GM19467 (cell line): ENCODE results near the gene SHMT1.
"Not testable (repeated sequence)": the region's sequence is repeated elsewhere in the genome, so short reads cannot be mapped to it uniquely, and the experiment has no call there.

Source experiments
- ATAC-seq: cut with Tn5 transposase; IDR thresholded peaks from one replicate; pipeline ENCODE4 v1.9.1; 2021; ENCODE audit warnings: mild to moderate bottlenecking, moderate library complexity; ENCODE audit not compliant: unreplicated experiment

SHMT1 gene

DNA sequence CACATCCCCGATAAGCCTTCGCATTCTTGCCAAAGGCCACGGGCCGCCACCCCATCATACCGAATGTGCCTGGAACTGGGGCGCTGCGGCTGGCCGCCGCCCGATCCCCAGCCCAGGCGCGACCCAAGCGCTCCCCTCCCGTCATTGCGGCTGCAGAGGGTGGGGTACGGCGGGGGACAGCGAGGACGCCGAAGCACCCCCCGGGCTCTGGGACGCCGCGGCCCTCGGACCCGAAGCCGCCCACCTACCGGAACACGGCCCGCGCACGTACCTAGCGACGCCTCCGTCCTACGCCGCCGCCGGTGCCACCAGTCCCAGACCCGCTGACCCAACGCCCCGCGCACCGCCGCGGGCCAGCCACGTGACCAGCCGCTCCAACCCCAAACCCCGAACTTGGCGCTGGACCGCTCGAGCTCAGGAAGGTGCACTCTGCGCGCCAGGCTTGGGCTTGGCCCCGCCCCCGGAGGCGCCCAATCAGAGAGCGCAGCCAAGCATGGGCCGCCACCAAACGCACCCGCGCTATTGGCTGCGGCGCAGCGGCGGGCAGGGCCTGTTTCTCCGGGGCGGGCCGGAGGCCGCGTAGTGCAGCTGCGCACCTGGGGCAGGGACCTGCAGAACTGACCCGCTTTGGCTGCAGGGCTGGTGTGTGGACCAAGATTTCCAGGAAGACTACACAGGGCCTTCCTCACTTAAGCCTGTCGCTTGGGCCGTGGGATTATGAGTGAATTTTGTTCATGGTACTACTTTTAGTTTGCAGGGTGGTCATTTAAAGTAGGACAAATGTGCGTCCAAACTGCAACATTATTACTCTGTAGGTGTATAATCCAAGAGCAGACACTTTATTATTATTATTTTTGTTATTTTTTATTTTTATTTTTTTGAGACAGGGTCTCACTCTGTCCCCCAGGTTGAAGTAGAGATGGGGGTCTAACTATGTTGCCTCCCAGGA lies at the start of gene SHMT1:
TSS of gene SHMT1 (minus strand) at position 450 of the 949 bp plus-strand sequence. CDS start 7,569 bp downstream, outside the sequence.
- peak; percentile 97 for ATAC-seq

DNA sequence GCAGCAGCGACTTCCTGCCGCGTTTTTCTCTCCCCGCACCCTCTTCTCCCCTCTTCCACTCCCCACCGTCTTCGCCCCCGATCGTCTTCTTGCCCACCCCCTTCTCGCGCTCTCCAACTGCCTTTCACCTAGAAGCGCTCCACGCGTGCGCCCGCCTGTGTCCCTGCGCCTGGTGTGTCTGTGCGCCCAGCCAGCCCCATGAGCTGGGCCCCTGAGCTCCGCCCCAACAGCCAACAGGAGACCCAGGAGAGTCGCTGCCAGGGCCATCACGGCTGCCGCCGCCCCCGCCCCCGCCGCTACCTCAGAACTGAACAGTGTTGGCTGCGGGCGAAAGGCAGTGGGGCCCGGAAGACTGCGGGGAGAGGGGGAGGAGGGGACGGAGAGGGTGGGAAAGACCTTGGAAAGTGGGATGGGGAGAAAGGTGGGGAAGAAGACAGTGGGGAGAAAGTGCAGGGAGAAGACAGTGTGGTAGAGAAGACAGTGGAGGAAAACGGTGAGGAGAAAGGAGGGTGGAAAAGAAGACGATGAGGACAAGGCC lies 48.7 kb upstream of the SHMT1 start:
- ATAC-seq, result not testable (repeated sequence)

DNA sequence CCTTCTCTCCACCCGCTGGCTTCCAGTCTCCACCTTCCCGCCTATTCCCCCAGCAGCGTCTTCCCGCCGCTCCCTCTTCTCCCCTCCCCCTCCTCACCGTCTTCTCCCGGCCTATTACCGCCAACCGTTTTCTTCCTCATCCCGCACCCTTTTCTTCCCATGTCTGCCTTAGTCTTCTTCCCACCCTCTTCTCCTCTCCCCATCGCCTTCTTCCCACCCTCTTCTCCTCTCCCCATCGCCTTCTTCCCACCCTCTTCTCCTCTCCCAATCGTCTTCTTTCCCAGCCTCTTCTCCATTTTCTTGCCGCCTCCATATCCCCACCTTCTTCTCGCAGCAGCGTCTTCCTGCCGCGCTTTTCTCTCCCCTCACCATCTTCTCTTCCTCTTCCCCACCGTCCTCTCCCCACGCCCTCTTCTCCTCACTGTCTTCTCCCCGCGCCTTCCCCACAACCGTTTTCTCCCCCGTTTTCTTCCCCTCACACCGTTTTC lies 48.1 kb upstream of the SHMT1 start:
- ATAC-seq, result not testable (repeated sequence)

GRCh38 chr17:18410736-18411135 lies 47.4 kb upstream of the SHMT1 start:
- ATAC-seq, result not testable (repeated sequence)

DNA sequence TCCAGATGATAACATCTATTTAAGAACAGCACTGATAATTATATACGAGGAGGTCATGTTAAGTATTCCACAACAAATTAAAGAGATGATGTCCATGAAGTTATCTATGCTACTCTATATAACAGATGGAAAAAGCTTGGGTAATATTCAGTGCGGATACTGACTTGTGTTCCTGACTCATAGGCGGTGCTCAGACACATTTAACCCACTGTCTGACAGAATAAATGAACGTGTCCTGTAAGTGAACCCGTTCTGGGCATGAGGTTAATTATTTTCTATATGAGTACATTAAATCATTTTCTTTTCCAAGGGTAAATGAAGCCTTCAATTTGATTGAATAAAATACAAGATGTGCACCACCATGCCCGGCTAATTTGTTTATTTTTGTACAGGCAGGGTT lies 46.0 kb upstream of the SHMT1 start:
- not testable (repeated sequence) for ATAC-seq

DNA sequence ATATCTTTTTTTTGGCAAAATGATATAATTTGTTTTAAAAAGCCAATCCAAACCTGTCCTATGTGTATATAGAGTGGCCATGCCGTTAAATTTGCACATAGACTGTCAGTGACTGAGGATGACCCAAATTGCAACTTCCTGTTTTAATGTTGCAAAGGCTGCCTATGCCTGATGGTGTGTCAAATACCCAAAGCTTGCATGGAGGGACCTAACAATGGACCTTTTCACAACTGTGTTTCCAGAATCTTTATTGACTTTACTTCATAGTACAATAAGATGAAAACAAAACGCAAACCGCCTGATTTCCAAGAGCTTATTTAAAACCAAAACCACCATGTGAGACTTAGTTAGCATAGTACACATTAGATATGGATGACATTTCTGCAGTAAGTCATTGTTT lies 45.6 kb upstream of the SHMT1 start:
- not testable (repeated sequence) for ATAC-seq

- peak; percentile 72 for ATAC-seq
These were observed 40.3 kb upstream of the SHMT1 start for GRCh38 chr17:18403604-18404003.

GRCh38 chr17:18403166-18403565 lies 39.8 kb upstream of the SHMT1 start:
- peak; percentile 8 for ATAC-seq

GRCh38 chr17:18401872-18402590 lies 38.7 kb upstream of the SHMT1 start:
- not testable (repeated sequence) for ATAC-seq

- not testable (repeated sequence) for ATAC-seq
These were observed 25.4 kb upstream of the SHMT1 start for GRCh38 chr17:18388728-18389127.

DNA sequence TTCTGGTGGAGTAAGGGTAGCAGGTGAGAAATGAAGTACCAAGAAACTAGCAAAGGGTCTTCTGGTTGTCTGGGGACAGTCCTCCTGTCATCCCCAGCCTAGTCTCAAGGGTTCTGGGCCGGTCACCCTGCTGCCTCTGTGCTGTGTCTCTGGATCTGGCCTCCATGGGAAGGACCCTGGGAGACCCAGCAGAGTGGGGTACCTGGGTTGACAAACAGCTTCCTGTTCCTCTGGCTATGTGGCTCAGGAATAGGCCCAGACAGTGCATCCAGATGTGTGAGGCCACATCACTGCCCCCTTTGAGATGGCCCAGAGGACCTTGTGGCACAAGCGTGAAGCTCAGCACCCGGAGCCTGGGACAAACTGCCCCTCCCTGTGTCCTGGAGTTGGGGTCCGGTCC lies 24.9 kb upstream of the SHMT1 start:
- ATAC-seq, result not testable (repeated sequence)

DNA sequence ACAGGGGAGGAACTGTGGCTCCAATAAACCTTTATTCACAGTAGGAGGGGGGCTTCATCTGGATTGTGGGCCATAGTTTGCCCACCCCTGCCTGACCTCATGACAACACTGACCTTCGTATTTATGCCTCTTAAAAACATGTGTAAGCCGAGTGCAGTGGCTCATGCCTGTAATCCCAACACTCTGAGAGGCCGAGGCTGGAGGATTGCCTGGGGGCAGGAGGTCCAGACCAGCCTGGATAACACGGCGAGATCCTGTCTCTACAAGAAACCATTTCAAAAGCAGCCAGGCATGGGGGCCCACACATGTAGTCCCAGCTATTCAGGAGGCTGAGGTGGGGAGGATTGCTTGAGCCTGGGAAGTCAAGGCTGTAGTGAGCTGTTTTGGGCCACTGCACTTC lies 24.2 kb upstream of the SHMT1 start:
- ATAC-seq, result not testable (repeated sequence)

DNA sequence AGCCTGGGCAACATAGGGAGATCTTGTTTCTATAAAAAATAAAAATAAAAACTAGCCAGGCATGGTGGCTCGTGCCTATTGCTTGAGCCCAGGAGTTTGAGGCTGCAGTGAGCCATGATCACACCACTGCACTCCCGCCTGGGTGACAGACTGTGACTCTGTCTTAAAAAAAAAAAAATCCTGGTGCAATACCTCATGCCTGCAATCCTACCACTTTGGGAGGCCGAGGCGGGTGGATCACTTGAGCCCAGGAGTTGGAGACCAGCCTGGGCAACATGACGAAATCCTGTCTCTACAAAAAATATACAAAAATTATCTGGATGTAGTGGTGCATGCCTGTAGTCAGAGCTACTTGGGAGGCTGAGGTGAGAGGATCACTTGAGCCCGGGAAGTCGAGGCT lies 20.9 kb upstream of the SHMT1 start:
- not testable (repeated sequence) for ATAC-seq

- not testable (repeated sequence) for ATAC-seq
These were observed 19.7 kb upstream of the SHMT1 start for GRCh38 chr17:18383079-18383481.

GRCh38 chr17:18382441-18383078 lies 19.2 kb upstream of the SHMT1 start:
- no peak for ATAC-seq

DNA sequence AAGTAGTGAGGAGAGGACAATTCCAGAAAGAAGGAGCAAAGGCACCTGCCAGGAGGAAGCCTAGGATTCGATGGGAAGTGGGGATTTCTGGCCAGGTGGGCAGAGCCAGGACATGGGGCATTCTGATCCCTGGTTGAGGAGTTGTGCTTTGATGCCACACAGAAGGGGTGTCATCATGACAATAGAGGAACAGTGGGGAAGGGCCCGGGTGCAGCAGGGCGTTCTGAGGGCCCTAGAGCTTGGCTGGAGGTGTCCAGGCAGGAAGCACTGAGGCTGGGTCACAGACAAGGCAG lies 18.5 kb upstream of the SHMT1 start:
- no peak for ATAC-seq

DNA sequence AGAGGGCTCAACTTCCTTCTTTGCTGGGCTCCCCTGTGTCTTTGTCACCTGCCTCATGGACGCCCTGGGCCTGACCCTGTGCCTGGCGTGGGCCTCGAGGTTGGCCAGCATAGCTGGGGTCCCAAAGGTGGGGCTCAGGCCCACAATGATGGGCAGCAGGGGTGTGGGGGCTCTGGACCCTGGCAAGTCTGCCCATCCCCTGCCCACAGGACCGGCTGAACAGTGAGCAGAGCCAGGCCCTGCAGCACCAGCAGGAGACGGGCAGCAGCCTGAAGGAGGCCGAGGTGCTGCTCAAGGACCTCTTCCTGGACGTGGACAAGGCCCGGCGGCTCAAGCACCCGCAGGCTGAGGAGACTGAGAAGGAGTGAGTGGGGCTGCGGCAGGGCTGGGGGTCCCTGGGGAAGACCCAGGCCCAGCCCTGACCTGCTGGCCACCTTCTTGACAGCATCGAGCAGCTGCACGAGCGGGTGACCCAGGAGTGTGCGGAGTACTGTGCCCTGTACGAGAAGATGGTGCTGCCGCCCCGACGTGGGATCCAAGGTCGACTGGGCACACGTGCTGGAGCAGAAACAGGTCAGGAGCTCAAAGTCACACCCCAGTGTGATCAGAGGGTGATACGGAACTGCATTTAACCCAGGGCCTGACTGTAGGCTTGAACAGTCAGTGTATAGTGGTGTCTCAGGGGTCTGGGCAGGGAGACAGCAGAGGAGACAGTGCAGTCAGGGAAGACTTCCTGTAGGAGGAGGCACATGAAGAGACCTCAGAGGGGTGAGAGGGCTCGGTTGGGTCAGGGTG lies 18.0 kb upstream of the SHMT1 start:
- ATAC-seq, result no peak

GRCh38 chr17:18380471-18381157 lies 17.3 kb upstream of the SHMT1 start:
- ATAC-seq, result no peak

DNA sequence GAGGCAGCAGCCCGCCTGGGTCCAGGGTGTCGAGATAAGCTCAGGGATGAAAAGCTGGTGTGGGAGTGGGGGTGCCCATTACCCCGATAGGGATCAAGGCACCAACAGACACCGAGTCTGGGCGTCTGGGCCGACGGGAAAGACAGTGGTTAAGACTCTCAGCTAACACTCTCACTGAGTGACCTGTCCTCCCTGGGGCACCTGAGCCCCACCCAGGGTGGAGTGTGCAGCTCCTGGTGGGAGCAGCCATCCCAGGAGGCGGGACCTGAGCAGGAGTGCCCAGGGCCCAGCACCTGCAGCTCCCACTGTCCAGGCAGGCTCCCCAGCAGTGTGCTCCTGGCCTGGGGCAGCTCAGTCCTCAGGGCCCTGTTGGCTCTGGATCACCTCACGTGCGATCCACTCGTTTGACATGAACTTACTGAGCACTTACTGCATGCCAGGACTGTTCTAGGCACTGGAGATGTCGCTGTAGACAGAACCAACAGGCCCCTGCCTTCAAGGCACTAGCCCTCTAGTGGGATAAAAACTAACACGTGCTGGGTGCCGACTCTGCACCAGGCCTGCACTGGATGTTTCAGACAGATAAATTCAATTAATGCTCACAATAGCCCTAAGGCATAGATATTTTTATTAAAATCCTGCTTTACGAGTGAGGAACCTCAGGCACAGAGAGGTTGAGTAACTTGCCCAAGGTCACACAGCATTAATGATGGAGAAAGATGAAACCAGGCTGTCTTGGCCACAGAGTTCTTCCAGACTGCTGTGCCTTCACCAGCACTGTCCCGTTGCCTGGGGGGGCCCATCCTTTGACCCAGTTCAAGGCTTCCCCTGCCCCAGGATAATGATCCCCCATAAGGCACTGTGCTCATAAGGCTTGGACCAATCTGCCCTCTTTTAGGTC lies 16.1 kb upstream of the SHMT1 start:
- ATAC-seq, result no peak
